Neural crest cell (in vitro differentiated cells): ENCODE results near the gene SLC7A9. TPM values are rescaled to one million over a fixed set of nuclear protein-coding genes. Genes with fewer than 3 reads are reported as not detected.

Experiments used
- DNase-seq: peaks from one replicate; pipeline ENCODE4 v3.0.0; 2021; ENCODE audit warnings: low read depth, mixed read lengths, low spot score
- H3K27ac Mint-ChIP-seq: one replicate; pipeline ENCODE4 v1.8.0; 2021; ENCODE audit warnings: mild to moderate bottlenecking, mixed read lengths; ENCODE audit not compliant: unreplicated experiment
- H3K27me3 Mint-ChIP-seq: 2 replicates; pipeline ENCODE4 v1.8.0; 2021; ENCODE audit warnings: low read depth, mild to moderate bottlenecking, mixed read lengths
- H3K36me3 Mint-ChIP-seq: 2 replicates; pipeline ENCODE4 v1.8.0; 2021; ENCODE audit warnings: low read depth, mild to moderate bottlenecking, mixed read lengths
- H3K4me1 Mint-ChIP-seq: 2 replicates; pipeline ENCODE4 v1.8.0; 2021; ENCODE audit warnings: mixed read lengths
- H3K4me3 Mint-ChIP-seq: one replicate; pipeline ENCODE4 v1.8.0; 2021; ENCODE audit warnings: mild to moderate bottlenecking, mixed read lengths
- H3K9me3 Mint-ChIP-seq: 2 replicates; pipeline ENCODE4 v1.8.0; 2021; ENCODE audit warnings: mixed read lengths
- total RNA-seq: library from RNA; stranded (reverse); gene quantifications from 2 replicates; pipeline ENCODE4 v1.2.1, GENCODE V29; 2021
- TF ChIP-seq, protein P1 (sequence below): fragments of 200-600 bp; sonication (generic); conservative IDR thresholded peaks from 2 replicates; pipeline ENCODE4 v1.5.0; 2021; ENCODE audit warnings: antibody characterized with exemption, mild to moderate bottlenecking

Gene SLC7A9
- total RNA-seq, 1 donor from 2014 or later, result 0.49 TPM

DNA sequence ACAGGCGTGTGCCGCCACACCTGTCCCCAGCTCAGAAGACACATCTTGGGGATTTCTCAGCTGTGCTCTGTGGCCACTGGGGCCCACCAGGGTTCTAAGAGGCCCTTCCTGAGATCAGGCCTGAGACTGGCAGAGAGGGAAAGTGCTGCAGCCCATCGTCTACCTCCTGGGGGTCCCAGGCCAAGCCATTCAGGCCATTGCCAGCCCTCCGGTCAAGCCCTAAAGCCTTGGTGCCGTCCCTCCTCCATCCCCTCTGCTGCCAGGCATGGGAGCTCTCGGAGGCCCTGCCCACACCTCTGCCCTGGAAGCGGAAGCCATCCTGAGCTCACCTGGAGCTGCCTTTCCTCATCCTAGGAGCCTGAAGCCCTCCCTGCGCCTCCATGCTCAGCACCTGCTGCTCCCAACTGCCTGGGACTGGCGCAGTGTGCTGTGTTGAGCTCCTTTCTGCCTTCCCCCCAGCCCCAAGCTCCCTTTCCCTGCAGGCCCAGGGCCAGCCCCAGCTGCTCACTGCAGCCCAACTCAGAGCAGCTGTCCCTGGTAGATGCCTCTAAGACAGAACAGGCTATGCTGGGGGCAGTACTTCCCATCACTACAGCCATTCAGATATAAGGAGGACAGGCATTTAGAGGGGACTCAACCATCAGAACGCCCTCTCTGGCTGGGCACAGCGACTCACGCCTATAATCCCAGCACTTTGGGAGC is 2.9 kb downstream of the SLC7A9 start:
- Mint-ChIP-seq H3K27ac (no peak overlapping the region), H3K9me3 (no peaks in the 10 kb centered on the region)
- DNase-seq, result no peak

DNA sequence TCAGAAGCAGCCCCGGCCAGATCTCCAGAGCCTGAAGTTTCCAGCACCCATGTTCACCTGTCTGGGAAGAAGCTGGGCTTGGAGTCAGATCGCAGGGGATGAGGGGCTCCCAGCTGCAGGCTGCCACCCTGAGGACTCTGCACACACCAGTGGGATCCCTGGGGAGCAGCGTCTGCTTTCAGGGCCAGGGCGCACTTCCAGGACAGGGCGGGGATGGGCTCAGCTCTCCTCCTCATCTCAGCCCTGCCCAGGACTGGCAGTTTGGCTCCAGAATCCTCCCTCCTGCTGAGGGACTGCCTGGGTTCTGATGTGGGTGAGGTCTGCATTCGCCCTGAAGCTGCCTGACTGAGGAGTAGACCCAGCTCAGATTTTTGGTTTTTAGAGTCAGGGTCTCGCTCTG is 3.5 kb downstream of the SLC7A9 start:
- no peak for DNase-seq
- TF ChIP-seq, protein P1, sequence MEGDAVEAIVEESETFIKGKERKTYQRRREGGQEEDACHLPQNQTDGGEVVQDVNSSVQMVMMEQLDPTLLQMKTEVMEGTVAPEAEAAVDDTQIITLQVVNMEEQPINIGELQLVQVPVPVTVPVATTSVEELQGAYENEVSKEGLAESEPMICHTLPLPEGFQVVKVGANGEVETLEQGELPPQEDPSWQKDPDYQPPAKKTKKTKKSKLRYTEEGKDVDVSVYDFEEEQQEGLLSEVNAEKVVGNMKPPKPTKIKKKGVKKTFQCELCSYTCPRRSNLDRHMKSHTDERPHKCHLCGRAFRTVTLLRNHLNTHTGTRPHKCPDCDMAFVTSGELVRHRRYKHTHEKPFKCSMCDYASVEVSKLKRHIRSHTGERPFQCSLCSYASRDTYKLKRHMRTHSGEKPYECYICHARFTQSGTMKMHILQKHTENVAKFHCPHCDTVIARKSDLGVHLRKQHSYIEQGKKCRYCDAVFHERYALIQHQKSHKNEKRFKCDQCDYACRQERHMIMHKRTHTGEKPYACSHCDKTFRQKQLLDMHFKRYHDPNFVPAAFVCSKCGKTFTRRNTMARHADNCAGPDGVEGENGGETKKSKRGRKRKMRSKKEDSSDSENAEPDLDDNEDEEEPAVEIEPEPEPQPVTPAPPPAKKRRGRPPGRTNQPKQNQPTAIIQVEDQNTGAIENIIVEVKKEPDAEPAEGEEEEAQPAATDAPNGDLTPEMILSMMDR, result no peak
- H3K27me3 Mint-ChIP-seq, result no peaks in the 10 kb centered on the region
- H3K4me1 Mint-ChIP-seq, result no peaks in the 10 kb centered on the region
- no peaks in the 10 kb centered on the region for H3K36me3 Mint-ChIP-seq
- H3K27ac Mint-ChIP-seq, result no peak overlapping the region
- H3K4me3 Mint-ChIP-seq, result no peak overlapping the region
- no peaks in the 10 kb centered on the region for H3K9me3 Mint-ChIP-seq

More for the DNA sequence above, 2.9 kb downstream of the SLC7A9 start:
- Mint-ChIP-seq H3K4me1 (no peaks in the 10 kb centered on the region), H3K36me3 (no peaks in the 10 kb centered on the region), H3K27me3 (no peaks in the 10 kb centered on the region), H3K4me3 (no peak overlapping the region)
- TF ChIP-seq, protein P1, result no peak

DNA sequence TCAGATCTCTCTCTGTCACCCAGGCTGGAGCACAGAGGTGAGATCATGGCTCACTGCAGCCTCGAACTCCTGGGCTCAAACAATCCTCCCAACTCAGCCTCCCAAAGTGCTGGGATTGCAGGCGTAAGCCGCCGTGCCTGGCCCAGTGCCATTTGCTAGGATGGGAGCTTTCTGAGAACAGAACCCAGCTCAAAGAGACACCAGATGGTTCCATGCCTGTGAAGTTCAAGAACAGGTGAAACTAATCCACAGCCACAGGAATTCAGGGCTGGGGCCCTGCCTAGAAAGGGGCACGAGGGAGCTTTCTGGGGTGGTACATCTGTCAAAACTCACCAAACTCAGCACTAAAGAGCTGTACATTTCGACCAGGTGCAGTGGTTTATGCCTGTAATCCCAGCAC is 4.2 kb downstream of the SLC7A9 start:
- H3K9me3 Mint-ChIP-seq, result no peaks in the 10 kb centered on the region
- H3K27me3 Mint-ChIP-seq, result no peaks in the 10 kb centered on the region
- TF ChIP-seq, protein P1, result no peak
- no peak overlapping the region for H3K27ac Mint-ChIP-seq
- H3K36me3 Mint-ChIP-seq, result no peaks in the 10 kb centered on the region
- DNase-seq, result no peak
- H3K4me3 Mint-ChIP-seq, result no peak overlapping the region
- H3K4me1 Mint-ChIP-seq, result no peaks in the 10 kb centered on the region

DNA sequence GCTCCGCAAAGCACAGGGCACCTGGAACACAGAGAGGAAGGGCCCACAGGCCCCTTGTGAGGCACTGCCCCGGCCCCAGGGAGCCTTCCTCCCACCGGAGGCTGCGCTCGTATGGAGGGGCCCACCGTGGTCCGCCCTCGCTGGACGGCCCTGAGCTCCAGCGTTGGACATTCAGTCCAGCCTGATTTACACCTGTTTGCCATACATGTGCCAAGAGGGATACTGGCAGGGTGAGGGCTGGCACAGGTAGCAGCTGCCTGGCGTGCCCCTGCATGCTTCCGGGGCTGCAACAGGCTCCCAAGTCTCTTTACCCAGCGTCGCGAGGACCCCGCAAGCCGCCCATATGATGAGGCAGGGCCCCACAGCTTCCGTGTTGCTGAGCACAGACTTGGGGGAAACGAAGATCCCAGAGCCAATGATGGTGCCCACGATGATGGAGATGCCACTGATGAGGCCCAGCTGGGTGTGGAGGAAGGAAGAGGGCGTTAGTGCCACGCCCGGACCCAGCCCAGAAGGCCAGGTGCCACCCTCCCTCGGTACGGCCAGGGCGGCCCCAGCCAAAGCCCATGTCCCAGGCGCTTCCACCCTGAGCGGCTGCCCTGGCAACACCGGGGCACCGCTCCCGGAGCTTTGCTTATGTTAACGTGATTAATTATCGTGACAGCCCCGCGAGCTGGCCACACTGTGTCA is 5.1 kb downstream of the SLC7A9 start:
- no peaks in the 10 kb centered on the region for H3K4me1 Mint-ChIP-seq
- H3K9me3 Mint-ChIP-seq, result no peaks in the 10 kb centered on the region
- no peak overlapping the region for H3K27ac Mint-ChIP-seq
- no peaks in the 10 kb centered on the region for H3K36me3 Mint-ChIP-seq
- DNase-seq, result no peak
- no peaks in the 10 kb centered on the region for H3K27me3 Mint-ChIP-seq
- TF ChIP-seq, protein P1, result no peak
- no peak overlapping the region for H3K4me3 Mint-ChIP-seq

DNA sequence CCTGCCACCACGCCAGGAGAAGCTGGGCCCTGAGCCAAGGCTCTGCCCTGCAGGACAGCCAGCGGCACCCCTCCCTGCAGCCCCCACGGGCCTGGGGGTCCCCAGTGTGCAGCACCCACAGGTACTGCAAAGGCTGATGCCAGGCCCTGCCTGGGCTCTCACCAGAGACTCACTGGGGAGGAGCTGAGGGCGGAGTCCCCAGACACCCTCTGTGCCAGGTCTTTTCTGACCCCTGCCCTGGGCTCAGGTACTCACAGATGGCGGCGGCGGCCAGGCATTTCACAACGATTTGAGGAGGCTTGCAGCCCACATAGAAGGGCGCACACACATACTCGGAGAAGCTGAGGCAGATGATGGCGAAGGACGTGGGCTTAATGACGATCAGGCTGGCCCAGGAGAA is 5.7 kb downstream of the SLC7A9 start:
- Mint-ChIP-seq H3K4me1 (no peaks in the 10 kb centered on the region), H3K36me3 (no peaks in the 10 kb centered on the region), H3K27ac (no peak overlapping the region), H3K4me3 (no peak overlapping the region), H3K9me3 (no peaks in the 10 kb centered on the region), H3K27me3 (no peaks in the 10 kb centered on the region)
- TF ChIP-seq, protein P1, result no peak
- no peak for DNase-seq
